Stromal cell of bone marrow (primary cell): Measurements from ENCODE around the gene SRSF1.

Experiments used
- DNase-seq: peaks from one replicate; pipeline ENCODE4 v3.0.0-alpha.2; 2012; ENCODE audit warnings: low read depth

The SRSF1 gene

DNA sequence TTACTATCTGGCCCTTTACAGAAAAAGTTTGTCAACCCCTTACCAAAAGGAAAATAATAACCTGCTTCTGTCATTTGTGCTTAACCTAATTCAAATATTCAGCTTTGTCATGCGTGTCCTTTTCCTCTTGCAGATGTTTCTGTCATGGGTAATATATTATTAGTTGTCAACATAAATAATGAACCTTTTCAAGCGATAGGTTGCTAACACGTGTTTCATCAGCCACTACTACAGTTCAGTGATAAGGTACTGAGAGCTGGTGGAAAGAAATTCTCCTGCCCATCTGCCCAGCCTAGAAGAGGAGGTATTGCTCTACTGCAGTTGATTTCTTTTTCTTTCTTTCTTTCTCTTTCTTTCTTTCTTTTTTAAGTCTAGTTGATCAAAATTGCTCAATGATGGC lies 12.0 kb upstream of the SRSF1 start:
- DNase-seq = no peak

DNA sequence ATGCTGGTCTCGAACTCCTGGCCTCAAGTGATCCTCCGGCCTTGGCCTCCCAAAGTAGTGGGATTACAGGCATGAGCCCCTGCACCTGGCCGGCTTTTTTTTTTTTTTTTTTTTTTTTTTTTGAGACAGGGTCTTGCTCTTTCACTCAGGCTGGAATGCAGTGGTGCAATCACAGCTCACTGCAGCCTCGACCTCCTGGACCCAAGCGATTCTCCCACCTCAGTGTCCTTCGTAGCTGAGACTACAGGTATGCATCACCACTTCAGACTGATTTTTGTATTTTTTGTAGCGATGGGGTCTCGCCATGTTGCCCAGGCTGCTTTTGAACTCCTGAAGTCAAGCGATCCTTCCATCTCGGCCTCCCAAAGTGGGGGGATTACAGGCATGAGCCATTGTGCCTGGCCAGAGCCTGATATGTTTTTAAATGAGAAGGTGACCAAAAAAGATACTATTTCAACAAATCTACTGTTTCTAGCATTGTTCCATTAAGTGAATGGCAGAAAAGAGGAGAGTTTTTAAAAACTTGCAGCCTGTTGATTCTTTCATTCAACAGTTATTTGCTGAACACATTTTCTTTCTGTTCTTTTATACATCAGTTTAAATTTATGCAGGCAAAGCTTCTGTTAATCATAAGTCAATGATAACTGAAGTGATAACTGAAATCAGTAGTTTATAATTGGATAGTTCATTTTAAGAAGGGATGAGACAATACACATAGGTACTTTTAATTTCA lies 3.2 kb upstream of the SRSF1 start:
- DNase-seq = no peak

DNA sequence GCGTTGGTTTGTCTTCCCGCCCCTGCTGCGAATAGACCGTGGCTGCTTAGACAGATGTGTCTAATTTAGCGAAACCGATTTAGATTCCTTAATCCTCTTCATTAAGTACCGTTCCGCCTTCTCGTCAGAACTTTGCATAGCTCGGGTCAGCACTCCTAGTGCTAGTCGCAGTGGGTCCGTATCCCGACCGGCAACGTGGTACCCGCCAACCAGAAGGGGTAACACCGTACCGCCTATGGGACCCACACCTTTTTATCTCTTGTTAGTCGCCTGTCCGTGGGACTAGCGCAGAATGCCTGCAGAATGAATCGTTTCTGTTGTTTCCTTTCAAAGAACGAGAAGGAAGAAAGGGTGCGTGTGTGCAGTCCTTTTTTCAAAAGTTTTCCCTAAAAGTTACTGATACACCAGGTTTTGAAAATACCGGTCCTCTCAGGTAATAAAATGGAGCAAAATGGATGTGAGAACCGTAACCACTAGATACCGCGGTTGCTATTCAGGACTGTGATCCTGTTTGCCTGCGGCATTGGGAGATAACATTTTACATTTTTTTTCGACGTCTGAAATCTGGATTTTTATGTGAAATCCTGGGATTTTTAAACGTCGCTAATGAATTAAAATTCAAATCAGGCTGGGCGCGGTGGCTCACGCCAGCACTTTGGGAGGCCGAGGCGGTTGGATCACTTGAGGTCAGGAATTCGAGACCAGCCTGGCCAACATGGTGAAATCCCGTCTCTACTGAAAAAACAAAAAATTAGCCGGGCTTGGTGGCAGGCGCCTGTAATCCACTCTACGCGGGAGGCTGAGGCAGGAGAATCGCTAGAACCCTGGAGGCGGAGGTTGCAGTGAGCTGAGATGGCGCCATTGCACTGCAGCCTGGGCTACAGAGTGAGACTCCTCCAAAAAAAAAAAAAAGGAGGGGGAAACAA lies 998 bp upstream of the SRSF1 start:
- DNase-seq = no peak

DNA sequence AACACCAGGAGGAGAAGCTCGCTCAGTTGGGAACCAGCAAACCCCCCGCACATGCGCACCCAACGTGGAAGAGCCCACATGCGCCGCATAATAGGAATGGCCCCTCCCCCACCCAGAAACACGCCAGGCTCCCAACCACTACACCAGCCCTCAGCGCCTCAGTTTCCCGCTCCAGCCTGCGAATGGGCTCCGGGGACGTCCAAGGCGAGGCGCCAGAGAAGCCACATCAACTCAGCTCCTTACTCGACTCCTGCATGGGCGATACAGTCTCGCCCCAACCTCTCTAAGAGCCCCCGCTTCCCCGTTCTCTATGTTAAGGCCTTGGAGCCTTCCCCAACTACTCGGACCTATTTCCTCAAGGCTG lies 504 bp downstream of the SRSF1 start:
- DNase-seq = peak; percentile 65

DNA sequence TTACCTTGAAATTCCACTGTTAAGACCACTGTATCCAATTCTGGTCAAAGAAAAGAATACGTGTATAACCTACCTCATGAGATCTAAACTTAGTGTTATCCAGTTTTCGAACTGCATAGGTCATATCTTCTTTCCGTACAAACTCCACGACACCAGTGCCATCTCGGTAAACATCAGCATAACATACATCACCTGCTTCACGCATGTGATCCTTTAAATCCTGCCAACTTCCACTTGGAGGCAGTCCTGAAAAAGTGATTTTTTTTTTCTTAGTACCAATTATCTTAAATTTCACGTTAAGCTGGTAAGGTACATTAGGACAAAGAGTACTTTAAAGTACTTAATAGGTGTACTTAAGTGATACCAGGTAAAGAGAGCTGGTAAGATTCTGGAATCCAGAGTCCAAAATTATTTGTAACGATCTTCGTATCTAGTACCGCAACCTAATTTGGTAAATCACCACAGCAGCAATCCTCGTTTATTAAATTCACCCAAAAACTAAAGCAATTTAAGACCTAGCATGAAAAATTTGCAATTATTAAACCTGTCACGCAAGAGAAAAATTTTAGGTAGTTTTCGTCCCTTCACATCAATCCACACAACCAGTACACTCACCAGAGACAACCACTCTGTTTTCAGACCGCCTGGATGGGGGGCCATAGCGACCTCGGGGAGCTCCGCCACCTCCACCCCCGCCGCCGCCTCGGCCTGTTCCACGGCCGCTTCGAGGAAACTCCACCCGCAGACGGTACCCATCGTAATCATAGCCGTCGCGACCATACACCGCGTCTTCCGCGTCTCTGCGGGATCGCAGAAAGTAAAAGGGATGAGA lies 1.1 kb downstream of the SRSF1 start:
- no peak for DNase-seq

DNA sequence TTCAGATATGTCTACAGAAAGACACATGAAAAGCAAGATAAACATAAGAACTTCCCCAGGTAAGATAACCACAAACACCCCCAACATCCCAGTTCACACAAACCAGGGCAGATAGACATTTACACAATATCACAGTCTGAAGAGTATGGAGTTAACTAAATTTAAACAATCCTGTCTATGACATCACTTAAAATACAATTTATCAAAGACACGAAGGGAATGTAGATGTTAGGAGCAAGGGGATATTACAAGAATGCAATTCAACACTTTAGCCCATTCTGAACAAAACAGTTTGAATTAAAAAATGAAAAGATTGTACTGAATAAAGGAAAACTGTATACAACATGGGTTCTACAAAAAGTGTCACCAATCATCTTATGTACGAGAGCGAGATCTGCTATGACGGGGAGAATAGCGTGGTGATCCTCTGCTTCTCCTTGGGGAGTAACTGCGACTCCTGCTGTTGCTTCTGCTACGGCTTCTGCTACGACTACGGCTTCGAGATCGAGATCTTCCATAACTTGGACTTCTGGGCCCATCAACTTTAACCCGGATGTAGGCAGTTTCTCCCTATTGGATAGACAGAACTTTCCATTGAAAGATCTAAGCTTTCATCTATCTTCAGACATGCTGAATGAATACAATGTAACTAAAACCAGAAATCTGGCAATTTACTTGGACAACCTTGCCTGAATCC lies 1.9 kb downstream of the SRSF1 start:
- DNase-seq = no peak

DNA sequence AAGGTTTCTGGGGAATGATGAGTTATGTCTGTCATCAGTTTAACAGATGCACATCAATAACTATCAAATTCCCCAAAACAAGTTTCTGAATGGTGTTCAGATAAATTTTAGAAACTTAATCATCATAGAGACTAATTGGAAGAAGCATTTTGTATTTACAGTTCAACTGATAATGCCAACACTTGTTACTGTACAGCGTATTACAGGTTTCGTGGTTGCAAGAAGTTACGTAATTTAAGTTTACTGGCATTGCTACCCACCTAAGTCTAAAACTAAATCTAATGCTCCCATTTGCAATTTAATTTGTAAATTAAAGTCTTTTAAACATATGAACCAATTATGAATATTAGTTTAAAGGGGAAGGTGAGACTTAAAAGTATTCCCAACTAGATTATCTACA lies 3.0 kb downstream of the SRSF1 start:
- DNase-seq = no peak

DNA sequence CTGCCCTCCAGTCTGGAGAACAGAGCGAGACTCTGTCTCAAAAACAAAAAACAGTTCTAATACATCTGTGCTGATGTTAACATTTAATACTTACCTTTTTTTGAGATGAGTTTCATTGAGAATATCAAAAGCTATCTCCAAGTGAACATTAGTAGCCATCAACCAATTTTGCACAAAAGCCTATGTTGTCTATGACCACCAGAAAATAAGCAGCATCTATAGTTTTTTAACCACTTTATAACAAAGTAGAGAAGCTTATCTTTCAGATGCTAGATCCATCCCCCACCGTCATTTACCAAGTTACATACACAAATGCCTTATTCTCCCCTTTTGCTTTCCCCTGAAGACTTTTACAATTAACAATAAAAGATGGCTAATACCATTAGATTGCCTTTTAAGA lies 4.1 kb downstream of the SRSF1 start:
- DNase-seq = no peak

DNA sequence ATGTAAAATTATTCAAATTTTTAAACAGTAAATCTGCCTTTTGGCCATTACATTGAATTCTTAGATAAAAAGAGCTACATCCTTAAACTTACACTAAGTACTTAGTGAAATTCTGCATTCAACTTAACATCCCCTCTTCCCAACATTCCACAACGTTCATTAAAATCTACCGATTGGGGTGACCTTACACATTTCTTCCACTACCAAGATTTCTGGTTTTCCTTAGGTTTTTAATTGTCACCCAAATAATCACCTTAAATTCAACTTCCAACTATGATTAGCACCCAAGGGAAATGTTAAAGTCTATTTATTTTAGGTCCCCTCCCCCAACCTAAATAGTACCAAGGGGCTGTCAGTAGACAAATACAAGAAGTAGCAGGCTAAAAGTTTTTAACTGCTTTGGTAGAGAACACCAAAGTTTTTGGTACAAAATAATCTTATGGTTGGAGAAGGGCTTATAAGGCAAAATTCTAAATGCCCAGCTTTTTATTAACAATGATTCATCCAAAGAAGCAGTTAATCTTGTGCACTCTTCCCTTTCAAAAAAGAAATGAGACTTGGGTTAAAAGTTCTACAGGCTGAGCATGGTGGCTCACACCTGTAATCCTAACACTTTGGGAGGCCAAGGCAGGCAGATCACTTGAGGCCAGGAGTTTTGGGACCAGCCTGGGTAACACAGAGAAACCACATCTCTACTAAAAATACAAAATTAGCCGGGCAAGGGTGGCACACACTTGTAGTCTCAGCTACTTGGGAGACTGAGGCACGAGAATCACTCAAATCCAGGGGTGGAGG lies 4.7 kb downstream of the SRSF1 start:
- no peak for DNase-seq

DNA sequence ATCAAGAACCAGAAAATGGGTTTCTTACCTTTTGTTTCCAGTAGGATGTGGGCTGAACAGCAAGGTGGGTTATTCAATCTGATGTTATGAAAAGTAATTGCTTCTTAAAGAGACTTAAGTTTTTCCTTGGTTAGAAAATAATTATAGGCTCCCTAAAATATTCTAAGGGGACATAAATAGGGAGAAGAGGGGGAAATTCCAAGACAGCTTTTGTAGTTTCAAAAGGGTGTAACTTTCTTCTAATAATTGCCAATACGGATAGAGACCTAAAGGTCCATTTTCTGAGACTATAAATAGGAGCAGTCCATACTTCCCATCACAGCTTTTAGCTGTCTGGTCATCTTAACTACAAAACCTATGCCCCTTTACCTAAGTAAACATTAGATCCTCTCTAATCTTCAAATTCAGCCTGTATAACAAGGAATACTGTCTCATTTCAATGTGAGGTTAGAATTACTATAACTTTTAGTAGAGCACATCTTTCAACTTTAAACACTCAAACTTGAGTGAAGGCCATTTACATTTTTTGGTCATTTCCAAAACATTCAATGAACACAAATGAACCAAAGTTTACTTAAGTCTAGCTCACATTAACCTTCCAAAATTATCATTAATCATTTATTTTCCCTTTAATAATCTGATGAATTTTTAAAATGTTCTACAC lies 5.5 kb downstream of the SRSF1 start:
- no peak for DNase-seq

DNA sequence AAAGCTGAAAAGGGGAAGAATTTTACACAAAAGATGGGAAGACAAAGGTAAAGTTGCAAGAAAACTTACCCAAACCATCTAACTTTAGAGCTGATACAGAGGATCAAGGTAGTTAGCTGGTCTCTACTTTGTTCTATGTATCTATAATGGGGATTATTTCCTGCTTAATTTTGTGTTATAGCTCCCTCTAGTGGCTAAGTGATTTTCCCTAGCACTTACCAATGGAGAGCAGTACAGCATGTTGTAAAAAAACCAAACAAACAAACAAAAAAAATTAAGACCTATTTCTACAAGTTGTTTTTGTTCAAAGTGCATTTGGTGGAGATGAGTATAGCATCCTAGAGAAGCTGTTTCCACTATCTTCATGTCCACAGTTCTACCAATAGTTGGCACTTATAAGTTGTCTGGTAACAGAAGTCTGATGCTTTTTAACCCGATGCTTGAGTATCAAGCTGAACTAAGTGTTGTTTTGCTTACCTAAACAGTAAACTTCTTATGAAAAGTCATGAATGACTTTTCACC lies 7.5 kb downstream of the SRSF1 start:
- no peak for DNase-seq

DNA sequence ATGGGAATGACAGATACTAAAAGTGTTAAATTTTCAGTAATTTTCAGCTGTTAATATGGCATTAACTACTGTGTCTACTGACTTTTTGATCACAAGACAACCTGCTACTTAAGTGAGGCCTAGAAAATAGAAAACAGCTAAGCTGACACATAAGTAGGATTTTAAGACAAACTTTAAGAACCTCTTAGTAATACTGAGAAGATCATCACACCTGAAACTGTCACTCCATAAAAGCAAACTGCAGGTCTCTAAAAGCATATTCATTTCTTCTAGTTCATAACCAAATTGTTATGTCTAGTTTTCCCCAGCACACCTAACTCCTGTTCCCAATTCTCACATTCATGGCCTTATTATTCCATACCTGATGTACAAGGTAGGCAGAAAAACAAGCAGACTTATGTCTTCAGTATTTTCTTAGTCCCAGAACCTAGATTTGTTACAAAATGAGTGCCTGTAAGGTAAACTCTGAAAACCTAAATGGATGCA lies 8.0 kb downstream of the SRSF1 start:
- DNase-seq = no peak

DNA sequence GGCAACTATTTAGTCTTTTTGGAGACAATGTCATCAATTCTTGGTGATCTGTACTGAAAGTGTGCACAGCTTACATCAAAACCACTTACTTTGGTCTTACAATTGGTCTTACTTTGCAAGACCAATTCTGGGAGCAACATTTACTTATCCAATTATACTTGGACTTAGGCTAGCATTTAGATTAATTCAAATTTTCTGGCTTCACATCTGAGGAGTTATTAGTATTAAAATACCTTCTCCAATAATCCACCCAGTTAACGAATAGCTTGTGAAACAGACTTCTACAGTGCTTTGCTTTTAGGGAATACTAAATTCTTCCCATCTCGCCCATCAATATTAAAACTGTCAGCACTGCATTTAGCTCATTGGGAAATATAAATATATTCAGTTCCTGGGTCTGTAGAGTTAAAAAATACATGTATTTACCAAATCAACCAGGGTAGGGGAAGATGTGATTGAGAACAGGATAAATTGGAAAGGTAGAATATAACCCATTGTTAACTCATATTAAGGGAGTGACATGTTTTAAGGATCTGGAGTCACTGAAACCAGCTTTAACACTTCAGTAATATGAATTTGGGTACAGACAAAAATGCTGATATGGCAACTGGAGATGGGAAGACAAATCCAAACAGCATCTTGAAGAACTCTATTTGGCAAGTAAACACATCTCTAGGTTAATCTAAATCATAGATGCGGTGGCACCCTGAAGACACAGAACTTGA lies 9.8 kb downstream of the SRSF1 start:
- DNase-seq = no peak

DNA sequence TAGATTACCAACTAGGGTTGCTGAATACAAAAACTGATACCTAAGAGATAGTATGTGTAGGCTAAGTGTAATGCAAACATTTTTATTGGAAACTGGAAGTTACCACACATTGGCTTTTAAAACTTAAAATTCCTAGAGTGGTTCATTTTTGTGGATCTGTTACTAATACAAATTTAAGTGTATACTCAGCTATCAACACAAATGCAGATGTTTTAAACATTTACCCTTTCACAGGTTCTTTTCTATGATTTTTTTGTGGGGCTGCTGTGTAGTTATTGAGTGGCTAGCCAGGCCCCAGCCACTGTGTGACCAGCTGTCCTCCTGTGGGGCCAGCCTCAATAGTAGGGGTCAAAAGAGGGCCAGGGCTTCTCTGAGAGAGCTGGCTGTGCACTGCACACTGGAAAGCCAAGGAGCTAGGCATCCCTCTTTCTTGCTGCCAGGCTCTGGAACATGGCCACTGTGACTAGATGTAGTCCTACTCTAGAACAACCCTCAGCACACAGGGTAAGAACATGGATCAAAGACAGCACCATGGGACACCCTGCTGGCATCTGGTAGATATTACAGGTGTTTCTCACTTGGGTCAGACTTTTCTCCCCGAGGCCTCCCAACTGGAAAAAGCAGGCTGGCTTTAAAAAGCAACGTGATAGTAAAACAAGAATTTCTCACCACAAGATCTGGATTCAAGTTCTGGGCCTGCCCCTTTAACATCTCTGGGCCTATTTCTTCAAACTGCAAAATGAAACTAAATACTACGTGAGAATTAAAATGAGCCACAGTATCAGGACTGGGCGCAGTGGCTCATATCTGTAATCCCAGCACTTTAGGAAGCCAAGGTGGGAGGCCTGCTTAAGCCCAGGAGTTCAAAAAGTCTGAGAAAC lies 11.7 kb downstream of the SRSF1 start:
- peak; percentile 71 for DNase-seq

DNA sequence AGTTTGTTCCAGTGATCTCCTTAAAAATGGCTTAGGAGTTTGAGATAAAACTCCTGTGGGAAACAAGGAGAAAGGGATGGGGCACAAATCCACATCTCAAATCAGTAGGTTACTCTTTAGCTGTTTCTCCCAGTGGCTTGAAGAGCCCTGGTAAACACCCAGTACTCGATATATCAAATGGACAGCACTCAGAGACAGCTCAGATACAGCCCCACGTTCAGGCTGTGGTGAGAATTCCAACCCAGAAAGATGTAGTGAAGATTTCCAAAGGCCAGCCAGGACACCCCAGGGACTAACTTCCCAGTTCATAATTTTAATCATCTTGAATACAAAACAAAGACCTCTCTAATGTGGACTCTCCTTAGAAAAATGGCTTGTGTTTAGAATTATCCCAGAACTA lies 12.6 kb downstream of the SRSF1 start:
- DNase-seq = no peak

DNA sequence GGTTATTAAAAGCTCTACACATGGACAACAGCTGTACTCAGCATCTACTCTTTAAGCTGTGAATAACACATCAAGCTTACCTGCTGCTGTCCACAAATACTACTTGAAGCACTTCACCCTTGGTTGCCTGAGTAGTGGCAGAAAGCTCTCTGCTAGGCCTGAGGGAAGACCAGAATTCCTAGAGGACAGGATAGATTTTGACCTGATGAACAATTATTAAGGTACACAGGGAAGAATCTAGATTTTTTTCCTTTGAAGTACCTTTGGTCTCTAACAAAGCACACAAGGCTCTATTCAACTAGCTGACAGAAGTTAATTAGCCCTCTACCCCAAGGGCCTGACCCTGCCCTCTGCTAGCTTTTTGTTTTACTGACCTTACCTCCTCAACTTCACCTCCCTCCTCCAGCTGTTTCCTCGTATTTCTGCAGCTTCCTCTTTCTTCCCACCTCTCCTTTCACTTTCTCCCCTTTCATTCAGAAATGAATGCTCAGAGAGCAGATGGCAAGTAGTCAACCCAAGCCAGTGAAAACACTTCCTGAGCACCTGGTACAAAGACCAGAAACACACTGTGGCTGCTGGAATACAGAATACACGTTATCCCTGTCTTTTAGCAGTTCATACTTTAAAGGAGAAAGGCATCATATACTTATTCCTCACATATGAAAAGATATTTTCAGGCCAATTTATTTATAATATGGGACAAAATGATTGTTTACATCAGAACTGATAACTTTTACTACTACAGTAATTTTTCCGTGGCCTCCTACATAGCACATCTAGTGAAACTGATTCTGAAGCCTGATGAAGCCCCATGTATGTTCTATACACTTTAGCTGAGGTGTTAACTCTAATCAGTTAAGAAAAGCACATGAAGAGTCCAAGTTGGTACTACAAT lies 13.3 kb downstream of the SRSF1 start:
- no peak for DNase-seq

DNA sequence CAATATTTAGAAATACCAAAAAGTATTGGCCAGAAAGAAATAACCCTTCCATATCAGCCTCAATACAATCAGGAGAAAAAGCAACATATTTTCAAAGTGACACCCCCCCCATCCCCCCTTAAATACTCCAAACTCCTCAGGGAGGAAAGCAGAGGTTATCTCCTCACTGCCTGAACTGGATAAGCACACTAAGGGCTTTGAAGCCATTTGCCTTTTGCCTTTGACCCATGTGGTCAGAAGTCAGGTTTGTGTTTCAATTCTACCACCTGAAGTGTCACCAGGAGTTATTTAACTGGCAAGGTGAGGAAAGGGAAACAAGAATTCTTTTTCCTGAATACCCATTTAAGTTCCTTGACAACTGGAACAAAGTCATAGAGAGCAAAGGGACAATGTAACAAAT lies 15.5 kb downstream of the SRSF1 start:
- DNase-seq = no peak
